GM10847 (cell line): ENCODE data around the gene MTG2.

Experiments
- POLR2A ChIP-seq: IDR thresholded peaks from 2 replicates; pipeline ENCODE4 v1.6.1; 2011; ENCODE audit not compliant: insufficient read length; ENCODE audit errors: extremely low read depth

Gene MTG2

GRCh38 chr20:62200491-62201172 is 17.8 kb downstream of the MTG2 start:
- no peak for TF ChIP-seq POLR2A

DNA sequence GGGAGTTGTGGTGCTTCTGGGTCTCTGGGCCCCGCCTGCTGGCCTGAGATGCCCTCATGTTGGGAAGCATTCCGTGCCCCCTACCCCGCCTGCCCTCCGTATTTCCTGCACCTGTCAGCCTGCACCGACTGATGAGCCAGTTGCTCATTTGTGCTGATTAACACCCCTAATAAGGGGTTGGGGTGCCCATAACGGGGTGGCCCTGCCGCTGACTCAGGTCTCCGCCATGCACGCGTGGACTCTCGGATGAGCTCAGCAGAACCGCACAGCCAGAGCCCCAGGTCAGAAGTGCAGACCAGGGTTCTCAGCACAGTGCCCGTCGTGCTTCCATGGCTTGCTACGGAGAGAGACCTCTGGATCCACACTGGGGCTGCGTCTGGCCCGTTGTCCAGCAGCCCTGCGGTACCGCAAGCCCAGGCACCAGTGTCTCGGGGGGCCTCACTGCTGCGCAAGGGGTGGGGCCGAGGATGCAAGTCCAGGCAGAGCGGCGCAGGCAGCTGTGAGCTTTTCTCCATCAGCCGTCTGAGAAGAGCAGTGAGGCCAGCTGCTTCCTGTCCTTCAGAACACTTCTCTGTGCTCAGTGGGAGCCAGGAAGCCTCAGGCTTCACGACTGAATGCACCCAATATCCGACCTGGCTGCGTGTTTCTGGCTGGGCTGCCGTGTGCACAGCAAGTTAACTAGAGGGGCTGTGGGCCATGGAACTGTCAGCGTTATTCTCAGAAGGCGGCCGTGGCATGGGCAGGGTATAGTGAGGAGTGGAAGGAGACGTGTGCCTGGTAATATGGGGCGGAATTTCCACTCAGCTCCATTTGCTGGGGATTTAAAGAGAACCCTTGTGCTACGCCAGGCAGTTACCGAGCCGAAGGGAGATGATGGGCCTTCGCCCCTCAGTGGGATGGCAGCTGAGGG is 18.6 kb downstream of the MTG2 start:
- TF ChIP-seq POLR2A: no peak

DNA sequence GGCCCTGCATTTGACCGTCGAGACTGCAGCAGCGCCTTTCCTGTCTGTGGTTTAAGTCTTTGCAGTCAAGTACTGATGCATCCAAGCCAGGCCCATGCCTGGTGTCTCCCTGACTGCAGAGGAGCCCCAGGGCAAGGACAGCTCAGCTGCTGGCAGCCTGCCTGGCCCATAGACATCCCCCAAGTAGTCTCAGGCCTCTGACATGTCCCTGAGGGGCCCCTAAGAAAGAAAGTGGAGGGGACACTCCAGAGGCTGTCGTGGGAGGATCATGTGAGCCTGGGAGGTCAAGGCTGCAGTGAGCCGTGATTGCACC is 19.2 kb downstream of the MTG2 start:
- no peak for TF ChIP-seq POLR2A

GRCh38 chr20:62202676-62203377 is 20.0 kb downstream of the MTG2 start:
- no peak for TF ChIP-seq POLR2A

DNA sequence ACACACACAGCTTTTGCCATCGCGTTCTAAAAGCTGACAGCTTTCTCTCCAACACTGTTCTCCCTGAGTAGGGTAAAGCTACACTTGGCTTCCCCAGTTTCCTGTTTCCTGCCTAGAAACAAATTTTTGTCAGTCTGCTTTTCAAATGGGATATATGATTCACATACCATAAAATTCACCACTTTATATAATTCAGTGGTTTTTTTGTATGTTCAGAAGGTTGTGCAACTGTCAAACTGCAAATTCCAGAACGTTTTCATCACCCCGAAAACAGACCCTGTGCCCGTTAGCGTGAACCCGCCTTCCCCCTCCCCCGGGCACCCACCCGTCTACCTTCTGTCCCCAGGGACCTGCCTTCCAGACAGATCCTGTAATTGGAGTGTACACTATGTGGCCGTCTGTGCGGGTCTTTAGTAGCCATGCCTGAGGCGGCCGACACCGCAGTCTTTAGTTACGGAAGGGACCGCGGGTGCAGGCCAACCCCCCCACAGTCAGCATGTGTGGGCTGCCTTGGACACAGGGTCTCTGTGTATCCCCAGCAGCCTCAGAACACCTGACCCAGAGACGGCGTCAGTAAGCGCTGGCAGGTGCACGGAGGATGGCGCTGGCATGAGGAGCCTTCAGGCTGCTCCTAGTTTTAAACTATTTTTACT is 20.7 kb downstream of the MTG2 start:
- TF ChIP-seq POLR2A: no peak

GRCh38 chr20:62205618-62206387 is 23.0 kb downstream of the MTG2 start:
- TF ChIP-seq POLR2A: no peak

GRCh38 chr20:62206388-62206775 is 23.6 kb downstream of the MTG2 start:
- no peak for TF ChIP-seq POLR2A

GRCh38 chr20:62208061-62208794 is 25.4 kb downstream of the MTG2 start:
- TF ChIP-seq POLR2A: no peak

GRCh38 chr20:62208795-62209755 is 26.2 kb downstream of the MTG2 start:
- TF ChIP-seq POLR2A: no peak

DNA sequence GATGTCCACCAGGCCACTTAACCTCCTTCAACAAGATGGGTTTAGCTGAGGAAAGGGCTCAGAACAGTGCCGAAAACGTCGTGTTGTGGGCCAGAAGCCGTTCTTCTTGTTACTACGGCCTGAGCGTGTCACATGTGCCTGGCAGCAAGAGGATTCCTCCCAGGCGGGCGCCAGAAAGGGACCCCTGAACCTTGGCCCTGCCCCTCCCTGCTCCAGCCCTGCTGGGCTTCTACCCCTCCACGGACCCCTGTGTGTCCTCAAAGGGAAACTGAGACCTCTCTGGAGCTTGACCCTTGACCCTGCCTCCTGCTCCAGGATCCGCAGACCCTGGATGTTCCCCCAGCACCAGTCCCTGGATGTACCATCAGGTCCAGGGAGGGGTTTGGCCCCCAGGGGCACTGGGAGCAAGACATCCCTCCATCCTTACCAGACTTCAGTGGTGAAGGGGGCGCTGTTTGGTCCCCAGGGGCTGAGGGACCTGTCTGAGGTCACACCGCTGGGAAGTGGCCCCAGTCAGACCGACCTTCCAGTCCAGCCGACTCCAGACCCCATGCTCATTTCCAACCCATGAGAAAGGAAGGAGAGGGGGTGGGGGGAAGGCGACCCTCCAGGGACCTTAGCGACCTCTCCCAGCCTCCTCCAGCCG is 27.1 kb downstream of the MTG2 start:
- TF ChIP-seq POLR2A: no peak

GRCh38 chr20:62210496-62210855 is 27.6 kb downstream of the MTG2 start:
- no peak for TF ChIP-seq POLR2A

GRCh38 chr20:62211216-62211615 is 28.4 kb downstream of the MTG2 start:
- no peak for TF ChIP-seq POLR2A
